Measurements from ENCODE around the gene GALNT10. TPM values are rescaled to one million over a fixed set of nuclear protein-coding genes. Genes with fewer than 3 reads are reported as not detected.

GALNT10 gene
- total and polyA plus RNA-seq, 2 experiments from 2014 or later = 3.2 to 12.9 TPM

GRCh38 chr5:154174091-154174490 is 16.4 kb upstream of the GALNT10 start (continued):
- TF ChIP-seq REST (IDR thresholded peaks at IDR 0.05; ENCODE audit: unreplicated experiment) (no peak), ETS1 (IDR thresholded peaks at IDR 0.05) (no peak), CTCF (conservative IDR thresholded peaks at IDR 0.05; ENCODE audit: low read depth in 2 of 2) (no peak), STAT1 (IDR thresholded peaks at IDR 0.05; ENCODE audit: unreplicated experiment) (no peak), EZH2 (IDR thresholded peaks at IDR 0.05; ENCODE audit: low read depth, unreplicated experiment) (no peak)

GRCh38 chr5:154176181-154176580 is 14.4 kb upstream of the GALNT10 start:
- H3K4me3 Mint-ChIP-seq = no peak overlapping the region
- H3K27me3 Mint-ChIP-seq (ENCODE audit: insufficient read depth, low read depth, poor library complexity) = no peaks in the 10 kb centered on the region
- Histone ChIP-seq H3K4me1 (ENCODE audit: insufficient read depth) (peaks cover 5% of the 10 kb centered on the region; the same call in 1 of the 2 replicates), H3F3A (replicated peaks; ENCODE audit: low read depth) (no peaks in the 10 kb centered on the region), H3K4me2 (no peak overlapping the region), H3K79me2 (replicated peaks; ENCODE audit: insufficient read depth) (no peaks in the 10 kb centered on the region), H3K27me3 (ENCODE audit: insufficient read depth) (no peaks in the 10 kb centered on the region), H3K9me2 (ENCODE audit: insufficient read depth) (no peaks in the 10 kb centered on the region), H2AFZ (no peak overlapping the region), H3K4me3 (no peak overlapping the region), H3K36me3 (ENCODE audit: insufficient read depth) (no peaks in the 10 kb centered on the region), H4K20me1 (replicated peaks; ENCODE audit: insufficient read depth) (no peaks in the 10 kb centered on the region), H3K27ac (ENCODE audit: low read depth) (no peak overlapping the region)
- no peak for ATAC-seq
- no peak overlapping the region for H3K27ac Mint-ChIP-seq
- DNase-seq (ENCODE audit: low spot score) = no peak
- no peaks in the 10 kb centered on the region for H3K36me3 Mint-ChIP-seq (ENCODE audit: low read depth)
- peaks cover 16% of the 10 kb centered on the region for H3K4me1 Mint-ChIP-seq
- H3K9me3 Mint-ChIP-seq = no peaks in the 10 kb centered on the region
- TF ChIP-seq REST (IDR thresholded peaks at IDR 0.05; ENCODE audit: unreplicated experiment) = no peak
- TF ChIP-seq ZNF331 (CRISPR knock-in tag; IDR thresholded peaks at IDR 0.05; ENCODE audit: low read depth) = no peak
- no peak for TF ChIP-seq EZH2phosphoT487 (IDR thresholded peaks at IDR 0.05; ENCODE audit: unreplicated experiment)
- TF ChIP-seq POLR2AphosphoS5 (IDR thresholded peaks at IDR 0.05; ENCODE audit: low read depth) = no peak
- TF ChIP-seq CREB1 (CRISPR knock-in tag; IDR thresholded peaks at IDR 0.05; ENCODE audit: low read depth) = no peak
- TF ChIP-seq CTCF (conservative IDR thresholded peaks at IDR 0.05; ENCODE audit: low read depth in 2 of 2) = no peak
- TF ChIP-seq JUNB (IDR thresholded peaks at IDR 0.05; ENCODE audit: unreplicated experiment) = no peak
- no peak for TF ChIP-seq EZH2 (IDR thresholded peaks at IDR 0.05; ENCODE audit: low read depth, unreplicated experiment)
- no peak for TF ChIP-seq ETS1 (IDR thresholded peaks at IDR 0.05)

Data from GM23338 (cell line).